Measurements from ENCODE around the gene KCNQ1. TPM values are rescaled to one million over a fixed set of nuclear protein-coding genes. Genes with fewer than 3 reads are reported as not detected.

The KCNQ1 gene
- polyA plus RNA-seq, 1 experiment: not detected

- ChIA-PET CTCF (interaction anchor here (0.5 kb wide), 1 partner anchor 58 kb away, joined by 4 read pairs; no protein-coding TSS in a partner anchor), POLR2A (no interaction called here)
- Histone ChIP-seq H3K27me3 (ENCODE audit: control insufficient read depth, insufficient read depth, low read length) (peaks cover 42% of the 10 kb centered on the region), H3K4me3 (ENCODE audit: low read depth, low read length) (no peak overlapping the region), H3K9me3 (ENCODE audit: control insufficient read depth, insufficient read depth, low read length) (peaks cover 15% of the 10 kb centered on the region), H3K27ac (ENCODE audit: low read depth, low read length) (no peak overlapping the region)
- no peak for TF ChIP-seq CTCF (IDR thresholded peaks at IDR 0.05; ENCODE audit: low read depth, low read length)
- DNase-seq (ENCODE audit: low read depth, low spot score): no peak
Observed at GRCh38 chr11:2834503-2835273, 389.9 kb downstream of the KCNQ1 start.

- ChIA-PET CTCF (no interaction called here), POLR2A (no interaction called here)
- no peak for TF ChIP-seq CTCF (IDR thresholded peaks at IDR 0.05; ENCODE audit: low read depth, low read length)
Observed at GRCh38 chr11:2835296-2835695, 390.5 kb downstream of the KCNQ1 start.

GRCh38 chr11:2835751-2836150, 390.9 kb downstream of the KCNQ1 start:
- CTCF ChIA-PET: no interaction called here
- POLR2A ChIA-PET: interaction anchor here (1.4 kb wide), 1 partner anchor 9 kb away, joined by 5 read pairs; no protein-coding TSS in a partner anchor
- H3K27me3 ChIP-seq (ENCODE audit: control insufficient read depth, insufficient read depth, low read length): peaks cover 42% of the 10 kb centered on the region
- no peak for DNase-seq (ENCODE audit: low read depth, low spot score)
- peaks cover 5% of the 10 kb centered on the region for H3K9me3 ChIP-seq (ENCODE audit: control insufficient read depth, insufficient read depth, low read length)
- H3K27ac ChIP-seq (ENCODE audit: low read depth, low read length): no peak overlapping the region
- no peak overlapping the region for H3K4me3 ChIP-seq (ENCODE audit: low read depth, low read length)
- TF ChIP-seq CTCF (IDR thresholded peaks at IDR 0.05; ENCODE audit: low read depth, low read length): no peak

More at GRCh38 chr11:2835296-2835695, 390.5 kb downstream of the KCNQ1 start:
- Histone ChIP-seq H3K9me3 (ENCODE audit: control insufficient read depth, insufficient read depth, low read length) (peaks cover 9% of the 10 kb centered on the region), H3K27ac (ENCODE audit: low read depth, low read length) (no peak overlapping the region), H3K4me3 (ENCODE audit: low read depth, low read length) (no peak overlapping the region), H3K27me3 (ENCODE audit: control insufficient read depth, insufficient read depth, low read length) (peaks cover 42% of the 10 kb centered on the region)
- DNase-seq (ENCODE audit: low read depth, low spot score): no peak

- H3K9me3 ChIP-seq (ENCODE audit: control insufficient read depth, insufficient read depth, low read length): no peaks in the 10 kb centered on the region; the same call in 1 of the 2 replicates
- CTCF ChIA-PET: no interaction called here
- no peak overlapping the region for H3K27ac ChIP-seq (ENCODE audit: low read depth, low read length)
- no peak overlapping the region for H3K4me3 ChIP-seq (ENCODE audit: low read depth, low read length)
- no peak for TF ChIP-seq CTCF (IDR thresholded peaks at IDR 0.05; ENCODE audit: low read depth, low read length)
- peaks cover 44% of the 10 kb centered on the region for H3K27me3 ChIP-seq (ENCODE audit: control insufficient read depth, insufficient read depth, low read length)
- POLR2A ChIA-PET: interaction anchor here (0.6 to 1.4 kb wide), 2 partner anchors 10 to 1698 kb away, joined by 4 to 5 read pairs; no protein-coding TSS in a partner anchor
- no peak for DNase-seq (ENCODE audit: low read depth, low spot score)
Observed at GRCh38 chr11:2836315-2837095, 391.7 kb downstream of the KCNQ1 start.

Data from AG04450 (cell line).